Glutamatergic neuron (in vitro differentiated cells): ENCODE data around the gene PSENEN. TPM values are rescaled to one million over a fixed set of nuclear protein-coding genes. Genes with fewer than 3 reads are reported as not detected.

Source experiments
- DNase-seq: peaks from one replicate; pipeline ENCODE4 v3.0.0; 2022
- H3K27ac Mint-ChIP-seq: one replicate; pipeline ENCODE4 v1.8.0; 2020; ENCODE audit warnings: mild to moderate bottlenecking, mixed read lengths, inconsistent platforms; ENCODE audit not compliant: unreplicated experiment
- H3K27me3 Mint-ChIP-seq: one replicate; pipeline ENCODE4 v1.8.0; 2020; ENCODE audit warnings: mild to moderate bottlenecking, moderate library complexity, mixed read lengths, inconsistent platforms; ENCODE audit not compliant: unreplicated experiment
- H3K36me3 Mint-ChIP-seq: one replicate; pipeline ENCODE4 v1.8.0; 2020; ENCODE audit warnings: mild to moderate bottlenecking, mixed read lengths, inconsistent platforms; ENCODE audit not compliant: unreplicated experiment
- H3K4me1 Mint-ChIP-seq: one replicate; pipeline ENCODE4 v1.8.0; 2020; ENCODE audit warnings: mild to moderate bottlenecking, low read depth, mixed read lengths, inconsistent platforms; ENCODE audit not compliant: unreplicated experiment
- H3K4me3 Mint-ChIP-seq: one replicate; pipeline ENCODE4 v1.8.0; 2020; ENCODE audit warnings: mild to moderate bottlenecking, mixed read lengths, inconsistent platforms; ENCODE audit not compliant: unreplicated experiment
- H3K9me3 Mint-ChIP-seq: one replicate; pipeline ENCODE4 v1.8.0; 2020; ENCODE audit warnings: mild to moderate bottlenecking, moderate library complexity, mixed read lengths, inconsistent platforms; ENCODE audit not compliant: unreplicated experiment
- total RNA-seq: library from RNA; stranded (reverse); fragmentation: NEBNext Ultra II Directional; extraction: Animal tissue kit (Norgen Biotek cat#: 25700); gene quantifications from one replicate; pipeline ENCODE4 v1.2.1, GENCODE V29; 2021; ENCODE audit not compliant: unreplicated experiment
- TF ChIP-seq, protein P1 (sequence below): fragments of 200-600 bp; sonication (generic); IDR thresholded peaks from one replicate; pipeline ENCODE4 v1.5.0; 2021; ENCODE audit not compliant: partially characterized antibody, unreplicated experiment

Gene PSENEN
- total RNA-seq, 1 donor from 2014 or later = 109 TPM

DNA sequence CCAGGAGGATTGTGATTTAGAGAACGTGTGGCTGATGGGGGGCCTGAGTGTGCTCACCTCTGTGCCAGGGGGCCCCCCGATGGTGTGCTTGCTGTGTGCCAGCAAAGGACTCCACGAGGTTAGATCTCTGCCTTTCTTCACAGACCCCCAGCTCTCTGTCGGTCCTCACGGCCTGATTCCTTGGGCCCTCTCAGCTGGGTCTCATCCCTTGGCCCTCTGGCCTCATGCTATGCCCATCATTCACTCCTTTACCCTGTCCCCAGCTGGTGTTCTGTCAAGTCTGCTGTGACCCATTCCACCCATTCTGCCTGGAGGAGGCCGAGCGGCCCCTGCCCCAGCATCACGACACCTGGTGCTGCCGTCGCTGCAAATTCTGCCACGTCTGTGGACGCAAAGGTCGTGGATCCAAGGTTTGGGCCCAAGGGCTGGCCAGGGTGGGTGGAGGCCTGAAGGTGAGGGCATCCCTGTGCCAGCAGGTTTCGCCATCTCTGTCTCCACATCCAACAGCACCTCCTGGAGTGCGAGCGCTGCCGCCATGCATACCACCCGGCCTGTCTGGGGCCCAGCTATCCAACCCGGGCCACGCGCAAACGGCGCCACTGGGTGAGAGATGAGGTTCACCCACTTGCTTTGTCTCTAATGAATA, 20.1 kb upstream of the PSENEN start:
- Mint-ChIP-seq H3K9me3 (peaks cover 9% of the 10 kb centered on the region), H3K27me3 (peaks cover 4% of the 10 kb centered on the region), H3K4me3 (no peak overlapping the region), H3K27ac (no peak overlapping the region), H3K36me3 (peaks cover under 1% of the 10 kb centered on the region), H3K4me1 (no peaks in the 10 kb centered on the region)
- TF ChIP-seq, protein P1, sequence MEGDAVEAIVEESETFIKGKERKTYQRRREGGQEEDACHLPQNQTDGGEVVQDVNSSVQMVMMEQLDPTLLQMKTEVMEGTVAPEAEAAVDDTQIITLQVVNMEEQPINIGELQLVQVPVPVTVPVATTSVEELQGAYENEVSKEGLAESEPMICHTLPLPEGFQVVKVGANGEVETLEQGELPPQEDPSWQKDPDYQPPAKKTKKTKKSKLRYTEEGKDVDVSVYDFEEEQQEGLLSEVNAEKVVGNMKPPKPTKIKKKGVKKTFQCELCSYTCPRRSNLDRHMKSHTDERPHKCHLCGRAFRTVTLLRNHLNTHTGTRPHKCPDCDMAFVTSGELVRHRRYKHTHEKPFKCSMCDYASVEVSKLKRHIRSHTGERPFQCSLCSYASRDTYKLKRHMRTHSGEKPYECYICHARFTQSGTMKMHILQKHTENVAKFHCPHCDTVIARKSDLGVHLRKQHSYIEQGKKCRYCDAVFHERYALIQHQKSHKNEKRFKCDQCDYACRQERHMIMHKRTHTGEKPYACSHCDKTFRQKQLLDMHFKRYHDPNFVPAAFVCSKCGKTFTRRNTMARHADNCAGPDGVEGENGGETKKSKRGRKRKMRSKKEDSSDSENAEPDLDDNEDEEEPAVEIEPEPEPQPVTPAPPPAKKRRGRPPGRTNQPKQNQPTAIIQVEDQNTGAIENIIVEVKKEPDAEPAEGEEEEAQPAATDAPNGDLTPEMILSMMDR = no peak
- no peak for DNase-seq

DNA sequence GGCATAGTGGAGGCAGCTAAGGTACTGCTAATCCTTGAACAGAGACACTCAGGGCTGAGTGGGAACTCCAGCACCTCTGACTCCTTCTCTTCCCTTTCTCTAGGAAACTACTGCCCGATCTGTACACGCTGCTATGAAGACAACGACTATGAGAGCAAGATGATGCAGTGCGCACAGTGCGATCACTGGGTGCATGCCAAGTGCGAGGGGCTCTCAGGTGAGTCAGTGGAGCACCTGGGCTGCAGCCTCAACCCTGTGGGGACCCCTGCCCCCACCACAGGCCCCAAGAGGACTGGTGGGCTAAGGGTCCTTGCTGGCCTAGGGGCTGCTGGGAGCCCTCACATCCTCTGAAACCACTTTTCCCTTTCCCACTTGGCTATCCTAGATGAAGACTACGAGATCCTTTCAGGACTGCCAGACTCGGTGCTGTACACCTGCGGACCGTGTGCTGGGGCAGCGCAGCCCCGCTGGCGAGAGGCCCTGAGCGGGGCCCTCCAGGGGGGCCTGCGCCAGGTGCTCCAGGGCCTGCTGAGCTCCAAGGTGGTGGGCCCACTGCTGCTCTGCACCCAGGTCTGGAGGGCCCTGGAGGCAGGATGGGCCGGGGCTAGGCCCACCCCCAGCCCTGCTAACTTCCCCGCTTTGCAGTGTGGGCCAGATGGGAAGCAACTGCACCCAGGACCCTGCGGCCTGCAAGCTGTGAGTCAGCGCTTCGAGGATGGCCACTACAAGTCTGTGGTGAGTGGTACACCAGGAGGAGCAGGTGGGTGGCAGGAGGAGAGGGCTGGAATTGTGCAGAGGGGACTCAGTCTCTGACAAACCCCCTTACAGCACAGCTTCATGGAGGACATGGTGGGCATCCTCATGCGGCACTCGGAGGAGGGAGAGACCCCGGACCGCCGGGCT, 18.1 kb upstream of the PSENEN start:
- TF ChIP-seq, protein P1 = no peak
- peaks cover 4% of the 10 kb centered on the region for H3K27me3 Mint-ChIP-seq
- peaks cover 9% of the 10 kb centered on the region for H3K9me3 Mint-ChIP-seq
- H3K27ac Mint-ChIP-seq = no peak overlapping the region
- no peaks in the 10 kb centered on the region for H3K4me1 Mint-ChIP-seq
- H3K36me3 Mint-ChIP-seq = no peaks in the 10 kb centered on the region
- H3K4me3 Mint-ChIP-seq = no peak overlapping the region
- DNase-seq = no peak

DNA sequence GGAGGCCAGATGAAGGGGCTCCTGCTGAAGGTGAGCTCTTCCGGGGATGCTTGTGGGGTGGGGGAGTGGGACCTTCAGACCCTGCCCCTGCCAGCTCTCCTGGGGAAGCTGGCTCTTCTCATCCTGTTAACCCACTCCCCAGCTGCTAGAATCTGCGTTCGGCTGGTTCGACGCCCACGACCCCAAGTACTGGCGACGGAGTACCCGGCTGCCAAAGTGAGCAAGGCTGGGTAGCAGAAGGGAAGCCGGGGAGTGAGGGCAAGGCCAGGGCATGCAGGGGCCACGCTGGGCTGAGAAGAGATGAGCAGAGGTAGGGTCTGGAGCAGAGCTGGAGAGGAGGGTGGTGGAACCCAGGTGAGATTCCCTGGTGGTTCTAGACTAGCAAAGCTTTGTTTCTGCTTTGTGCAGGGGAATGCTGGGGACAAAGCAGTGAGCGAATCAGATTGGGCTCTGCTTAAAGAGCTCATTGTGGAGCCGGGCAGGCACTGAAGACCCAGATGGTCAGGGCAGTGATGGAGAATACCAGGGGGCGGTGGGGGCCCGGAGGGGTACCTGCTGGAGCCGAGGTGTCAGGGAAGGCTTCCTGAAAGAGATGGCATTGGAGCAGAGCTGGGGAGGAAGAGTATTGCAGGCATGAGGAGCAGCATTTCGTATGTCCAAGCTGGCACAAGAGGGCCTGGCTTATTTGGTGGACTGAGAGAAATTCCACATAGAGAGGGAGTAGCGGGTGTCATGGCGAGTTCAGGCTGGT, 17.3 kb upstream of the PSENEN start:
- Mint-ChIP-seq H3K27me3 (peaks cover 4% of the 10 kb centered on the region), H3K4me1 (no peaks in the 10 kb centered on the region), H3K36me3 (no peaks in the 10 kb centered on the region), H3K4me3 (no peak overlapping the region), H3K9me3 (peaks cover 7% of the 10 kb centered on the region), H3K27ac (no peak overlapping the region)
- no peak for DNase-seq
- TF ChIP-seq, protein P1 = no peak

DNA sequence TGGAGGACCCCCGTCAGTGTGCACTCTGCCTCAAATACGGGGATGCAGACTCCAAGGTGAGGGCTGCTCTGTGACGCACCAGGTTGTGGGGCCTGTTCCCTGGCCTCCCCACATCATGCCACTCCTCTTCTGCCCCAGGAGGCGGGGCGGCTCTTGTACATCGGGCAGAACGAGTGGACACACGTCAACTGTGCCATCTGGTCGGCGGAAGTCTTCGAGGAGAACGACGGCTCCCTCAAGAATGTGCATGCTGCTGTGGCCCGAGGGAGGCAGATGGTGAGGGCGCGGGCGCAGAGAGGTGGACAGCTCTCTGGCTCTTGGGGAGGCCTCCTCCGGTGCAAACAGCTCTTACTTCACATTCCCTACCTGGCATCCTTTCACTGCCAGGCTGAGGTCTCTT, 16.4 kb upstream of the PSENEN start:
- no peak overlapping the region for H3K4me3 Mint-ChIP-seq

More for the DNA sequence above, 16.4 kb upstream of the PSENEN start:
- H3K36me3 Mint-ChIP-seq = no peaks in the 10 kb centered on the region
- no peaks in the 10 kb centered on the region for H3K4me1 Mint-ChIP-seq
- DNase-seq = no peak
- H3K9me3 Mint-ChIP-seq = peaks cover 4% of the 10 kb centered on the region
- TF ChIP-seq, protein P1 = no peak
- peaks cover 5% of the 10 kb centered on the region for H3K27me3 Mint-ChIP-seq
- H3K27ac Mint-ChIP-seq = no peak overlapping the region
